ENCODE data around the gene ASB13.
A peak's percentile ranks its signal among the peaks of the same experiment; 100 is the strongest.

ASB13 gene

GRCh38 chr10:5647507-5648240 lies 18.7 kb downstream of the ASB13 start:
- DNase-seq (ENCODE audit: low read depth), result no peak

GRCh38 chr10:5645944-5646617 lies 20.3 kb downstream of the ASB13 start:
- DNase-seq (ENCODE audit: low read depth), result no peak

DNA sequence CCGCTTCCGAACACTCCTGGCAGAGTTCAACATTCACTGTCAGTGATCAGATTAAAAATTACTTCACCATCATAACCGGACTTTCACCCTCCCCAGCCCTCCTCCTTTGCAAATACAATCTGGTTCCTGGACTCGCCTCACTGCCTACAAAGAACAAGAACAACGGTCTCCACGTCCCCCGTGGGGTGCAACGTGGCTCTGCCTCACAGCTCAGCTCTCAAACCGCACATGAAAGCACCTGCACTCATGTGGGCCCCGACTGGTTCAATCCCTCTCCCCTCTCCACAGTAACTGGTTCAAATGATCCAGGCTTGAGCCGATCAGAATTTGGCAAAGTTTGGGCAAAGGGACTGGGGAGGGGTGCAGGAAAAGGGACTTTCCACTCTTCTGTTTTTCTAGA lies 21.0 kb downstream of the ASB13 start:
- DNase-seq (ENCODE audit: low read depth), result no peak

DNA sequence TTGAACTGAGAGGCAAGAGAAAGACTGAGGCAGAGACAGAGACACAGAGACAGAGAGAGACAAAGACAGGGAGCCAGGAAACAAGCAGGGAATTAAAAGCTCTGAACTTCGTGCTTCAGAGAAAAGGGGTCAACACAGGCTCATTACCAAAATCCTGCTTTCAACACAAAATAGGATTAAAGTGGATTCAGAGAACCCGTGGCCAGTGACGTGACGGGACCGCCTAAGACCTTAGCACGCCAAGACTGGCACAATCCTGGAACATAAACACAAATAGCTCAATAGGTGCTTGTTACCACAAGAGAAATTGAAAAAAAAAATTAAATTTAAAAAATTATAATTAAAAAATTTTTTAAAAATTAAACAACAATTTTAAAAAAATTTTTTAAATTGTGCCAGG lies 21.5 kb downstream of the ASB13 start:
- DNase-seq (ENCODE audit: low read depth), result no peak

- no peak for DNase-seq (ENCODE audit: low read depth)
Observed at GRCh38 chr10:5643346-5644067, 22.9 kb downstream of the ASB13 start.

DNA sequence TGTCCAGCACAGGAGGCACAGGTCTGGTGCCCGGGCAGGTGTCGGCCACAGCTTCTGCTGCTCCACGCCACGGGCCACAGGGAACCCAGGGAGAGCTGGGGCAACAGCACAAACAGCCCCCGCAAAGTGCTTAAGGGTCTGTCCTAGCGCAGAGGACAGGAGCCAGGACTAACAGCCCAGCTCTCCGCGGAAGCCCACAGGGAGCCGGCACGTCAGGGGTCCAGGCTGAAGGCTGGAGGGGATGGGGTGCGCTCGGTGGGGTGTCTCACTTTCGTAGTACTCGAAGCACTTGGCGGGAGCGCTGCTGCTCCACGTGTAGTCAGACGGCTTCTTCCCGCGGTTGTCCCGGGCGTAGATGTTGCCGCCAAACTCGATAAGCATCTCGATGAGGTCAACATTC lies 24.9 kb downstream of the ASB13 start:
- no peak for DNase-seq (ENCODE audit: low read depth)

- DNase-seq (ENCODE audit: low read depth), result no peak
Observed at GRCh38 chr10:5640501-5640900, 25.9 kb downstream of the ASB13 start.

DNA sequence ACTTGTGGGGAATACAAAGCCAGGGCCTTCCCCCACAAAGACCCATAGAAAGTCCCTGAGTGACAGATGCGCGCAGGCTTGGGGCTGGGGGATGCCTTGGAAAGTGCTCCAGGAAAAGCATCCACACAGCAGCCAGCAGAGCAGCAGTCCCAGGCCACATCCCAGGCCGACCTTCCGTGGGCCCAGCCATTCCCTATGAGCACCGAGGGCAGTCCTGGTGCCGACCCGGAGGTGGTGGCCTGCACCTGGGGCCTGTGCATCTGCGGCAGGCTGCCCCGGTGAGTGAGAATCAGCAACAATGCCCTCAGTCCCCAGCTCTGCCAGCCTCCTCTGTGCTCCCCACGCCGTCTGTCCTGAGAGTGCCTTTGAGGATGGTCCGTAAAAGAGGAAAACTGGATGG lies 26.4 kb downstream of the ASB13 start:
- no peak for DNase-seq (ENCODE audit: low read depth)

GRCh38 chr10:5639066-5639465 lies 27.3 kb downstream of the ASB13 start:
- no peak for DNase-seq (ENCODE audit: low read depth)

GRCh38 chr10:5638494-5638893 lies 27.9 kb downstream of the ASB13 start:
- DNase-seq (ENCODE audit: low read depth), result no peak

GRCh38 chr10:5634918-5635317 lies 31.5 kb downstream of the ASB13 start:
- no peak for DNase-seq (ENCODE audit: low read depth)

DNA sequence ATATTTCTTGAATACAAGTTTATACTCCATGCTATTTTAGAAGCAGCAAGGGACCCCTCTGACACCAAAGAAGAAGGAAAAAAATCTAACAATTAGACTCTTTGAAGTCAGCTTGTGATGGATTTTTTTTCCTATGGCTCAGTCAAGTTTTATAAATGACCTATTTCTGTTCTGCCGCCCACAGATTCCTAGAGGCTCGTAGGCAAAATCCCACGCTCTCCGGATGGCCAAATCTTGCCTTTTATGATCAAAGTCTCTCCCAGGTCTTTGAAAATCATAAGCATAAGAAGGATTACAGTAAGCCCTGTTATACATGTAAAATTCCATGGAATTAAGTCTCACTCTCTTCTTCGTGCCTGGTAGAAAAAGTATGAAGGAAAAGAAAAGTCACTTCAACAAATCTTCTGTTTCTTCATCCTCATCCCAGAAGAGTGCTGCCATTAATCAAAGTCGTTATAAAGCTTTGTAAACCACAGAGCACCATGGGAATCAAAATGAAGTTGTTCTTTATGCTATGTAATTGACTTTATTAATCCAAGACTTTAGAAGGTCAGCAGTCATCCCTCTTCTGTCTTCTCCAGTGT lies 33.1 kb downstream of the ASB13 start:
- DNase-seq (ENCODE audit: low read depth), result no peak

- DNase-seq (ENCODE audit: low read depth), result peak; percentile 11
Observed at GRCh38 chr10:5632446-5632845, 33.9 kb downstream of the ASB13 start.

- DNase-seq (ENCODE audit: low read depth), result no peak
Observed at GRCh38 chr10:5631936-5632335, 34.5 kb downstream of the ASB13 start.

- DNase-seq (ENCODE audit: low read depth), result no peak
Observed at GRCh38 chr10:5630112-5630436, 36.3 kb downstream of the ASB13 start.

DNA sequence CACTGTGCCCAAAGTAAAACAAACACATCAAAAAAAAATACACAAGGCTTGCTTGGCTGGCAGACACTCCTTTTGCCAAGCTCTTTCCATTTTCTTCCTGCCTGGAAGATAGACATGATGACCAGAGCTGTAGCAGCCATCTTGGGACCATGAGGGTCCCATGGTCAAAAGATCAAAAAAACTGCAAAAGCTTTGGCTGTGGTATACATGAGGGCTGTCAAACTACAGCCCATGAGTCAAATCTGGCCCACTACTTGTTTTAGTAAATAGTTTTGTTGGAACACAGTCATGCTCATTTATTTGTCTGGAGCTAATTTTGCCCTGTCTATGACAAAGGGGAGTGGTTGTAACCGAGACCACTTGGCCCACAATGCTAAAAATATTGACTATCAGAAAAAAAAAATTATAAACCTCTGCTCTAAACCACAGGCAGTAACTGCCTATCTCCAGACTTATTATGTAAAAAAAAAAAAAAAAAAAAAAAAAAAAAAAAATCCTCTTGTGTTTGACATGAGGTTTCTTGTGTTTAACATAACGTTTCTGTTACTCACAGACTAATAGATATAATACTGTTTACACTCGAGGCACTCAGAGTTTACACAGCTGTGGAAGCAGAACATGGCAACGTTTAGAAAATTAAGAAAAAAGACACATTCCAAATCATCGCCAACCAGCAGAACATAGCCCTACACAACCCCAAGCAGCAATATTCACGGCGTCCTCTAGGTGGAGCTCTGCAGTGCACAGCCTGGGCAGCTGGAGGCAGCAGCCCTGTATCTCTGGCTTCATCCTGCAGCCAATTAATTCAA lies 36.9 kb downstream of the ASB13 start:
- DNase-seq (ENCODE audit: low read depth), result peak; percentile 79

DNA sequence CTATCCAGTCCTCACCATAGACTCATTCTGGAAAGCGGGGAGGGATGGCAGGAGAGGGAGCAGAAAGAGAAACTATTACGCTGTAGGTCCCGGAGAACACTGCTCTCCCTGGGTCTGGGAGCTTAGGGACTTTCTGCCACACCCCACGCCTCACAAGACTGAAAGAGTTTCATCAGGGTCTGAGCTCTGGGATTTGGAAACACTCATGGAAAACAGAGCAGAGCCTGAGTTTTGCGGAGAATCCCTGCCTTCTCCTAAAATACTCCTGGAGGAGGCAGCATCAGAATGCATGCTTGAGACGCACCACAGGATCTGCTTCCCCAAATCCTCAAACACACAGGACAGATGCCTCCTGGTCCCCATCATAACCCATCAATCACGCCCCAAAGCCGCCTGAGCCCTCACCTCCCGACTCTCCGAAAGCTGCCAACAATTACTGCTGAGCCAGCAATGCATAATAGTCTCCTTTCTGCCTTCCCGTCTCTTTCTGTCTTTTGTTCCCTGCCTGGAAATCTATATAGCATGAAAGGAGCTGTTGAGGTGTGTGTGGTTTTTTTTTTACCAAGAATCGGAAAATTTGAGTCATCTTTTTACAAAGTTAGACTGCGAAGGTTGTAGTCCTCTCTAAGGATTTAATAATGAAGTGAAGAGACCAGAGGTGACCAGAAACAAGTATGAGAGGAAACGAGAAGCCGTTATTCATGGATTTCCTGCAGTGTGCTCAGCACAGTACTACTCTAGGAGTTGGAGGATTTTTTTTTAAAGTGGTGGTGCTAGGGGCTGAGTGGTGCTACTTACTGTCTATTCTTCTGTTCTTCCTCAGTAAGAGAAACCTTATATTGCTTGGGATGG lies 37.7 kb downstream of the ASB13 start:
- peak; percentile 17 for DNase-seq (ENCODE audit: low read depth)

DNA sequence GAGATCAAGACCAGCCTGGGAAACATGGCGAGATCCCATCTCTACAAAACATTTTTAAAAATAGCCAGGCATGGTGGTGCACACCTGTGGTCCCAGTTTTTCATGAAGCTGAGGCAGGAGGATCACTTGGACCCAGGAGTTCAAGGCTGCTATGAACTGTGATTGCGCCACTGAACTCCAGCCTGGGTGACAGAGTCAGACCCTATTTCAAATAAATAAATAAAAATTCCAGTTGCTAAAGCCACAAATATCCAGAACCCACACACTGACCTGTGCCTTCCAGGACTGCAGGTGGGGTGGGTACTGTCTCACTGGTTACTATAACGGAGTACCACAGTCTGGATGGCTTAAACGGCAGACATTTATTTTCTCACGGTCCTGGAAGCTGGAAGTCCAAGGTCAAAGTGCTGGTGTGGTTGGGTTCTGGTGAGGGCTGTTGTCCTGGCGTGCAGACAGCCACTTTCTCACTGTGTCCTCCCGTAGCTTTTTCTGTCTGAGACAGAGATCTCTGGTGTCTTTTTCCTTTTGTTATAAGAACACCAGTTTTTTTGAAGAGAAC lies 38.8 kb downstream of the ASB13 start:
- DNase-seq (ENCODE audit: low read depth), result no peak

DNA sequence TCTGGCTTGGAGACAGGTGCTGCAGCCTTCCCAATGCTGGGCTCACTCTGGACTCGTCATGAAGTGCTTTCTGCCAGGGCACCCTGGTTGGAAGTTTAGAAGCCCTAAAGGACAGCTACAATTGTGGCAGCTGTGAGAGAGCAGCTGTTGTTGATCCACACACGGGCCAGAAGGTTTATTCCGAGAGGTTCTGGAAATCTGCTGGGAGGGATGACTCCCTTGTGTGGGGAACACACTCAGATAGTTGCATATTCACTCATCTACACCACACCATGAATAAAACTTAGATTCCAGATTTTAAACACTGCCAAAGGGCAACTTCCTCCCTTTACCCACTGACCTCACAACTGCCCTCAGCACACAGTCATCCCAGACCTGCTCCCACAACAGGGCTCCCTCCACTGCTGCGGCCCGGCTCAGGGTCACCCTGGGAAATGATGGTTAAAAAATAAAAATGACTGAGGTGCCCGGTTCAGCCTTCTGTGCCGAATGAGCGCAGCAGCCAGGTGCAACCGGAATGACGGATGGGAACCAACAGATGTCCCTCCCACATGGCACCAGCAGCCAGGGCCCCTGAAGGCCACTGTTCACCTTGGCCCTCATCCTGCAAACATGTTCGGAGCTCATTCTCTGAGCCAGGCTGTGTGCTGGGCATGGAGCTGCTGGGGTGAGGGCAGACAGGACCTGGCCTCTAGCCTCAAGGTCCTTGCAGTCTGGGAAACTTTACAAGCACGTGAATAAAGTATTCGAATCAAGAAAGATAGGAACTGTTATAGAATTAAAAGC lies 40.2 kb downstream of the ASB13 start:
- DNase-seq (ENCODE audit: low read depth), result peak; percentile 19

- DNase-seq (ENCODE audit: low read depth), result no peak
Observed at GRCh38 chr10:5624701-5625100, 41.7 kb downstream of the ASB13 start.

Data from ELR (cell line).